Lower leg skin (tissue), 4 donors: ENCODE data around the gene MPRIP. TPM values are rescaled to one million over a fixed set of nuclear protein-coding genes. Genes with fewer than 3 reads are reported as not detected.

Experiments
- DNase-seq, 2 donors: peaks; one replicate each; pipeline ENCODE4 v3.0.0-alpha.2; 2019; ENCODE audit warnings: low spot score in 2 of 2
- H3K4me3 ChIP-seq: fragments of 200-600 bp; sonication (generic); 2 replicates; pipeline ENCODE4 v1.5.1; 2017; ENCODE audit warnings: mild to moderate bottlenecking, low read depth; ENCODE audit not compliant: poor library complexity, severe bottlenecking
- POLR2A ChIP-seq, 2 donors: fragments of 450-650 bp; IDR thresholded peaks; one replicate each; pipeline ENCODE4 v1.6.1; 2016 to 2017; ENCODE audit warnings: antibody characterized with exemption in 2 of 2, mild to moderate bottlenecking in 1 of 2, moderate library complexity in 1 of 2
- WGBS, 2 donors: methylation state at CpG; one replicate each; pipeline ENCODE4 v1.1.5; 2018; 5-methylcytosine and 5-hydroxymethylcytosine counted together
- intact Hi-C: fragments of 100-400 bp; cut with DNase I; formaldehyde crosslinking; loops from one replicate; pipeline ENCODE4 v1.15.0; 2023; ENCODE audit warnings: low total_unique reads
- total RNA-seq, 4 donors: library from RNA; depleted of rRNA; stranded (reverse); fragments of >200 nt; gene quantifications; one replicate each; pipeline ENCODE4 v1.1.0, GENCODE V29; 2016
- TF ChIP-seq, protein P1 (sequence below), 3 donors: fragments of 450-650 bp; IDR thresholded peaks; one replicate each; pipeline ENCODE4 v1.5.1; 2016; ENCODE audit warnings: antibody characterized with exemption in 3 of 3, mild to moderate bottlenecking in 3 of 3, moderate library complexity in 2 of 3

The MPRIP gene
- total RNA-seq, 4 donors from 2014 or later: 128 to 217 (median 141) TPM

DNA sequence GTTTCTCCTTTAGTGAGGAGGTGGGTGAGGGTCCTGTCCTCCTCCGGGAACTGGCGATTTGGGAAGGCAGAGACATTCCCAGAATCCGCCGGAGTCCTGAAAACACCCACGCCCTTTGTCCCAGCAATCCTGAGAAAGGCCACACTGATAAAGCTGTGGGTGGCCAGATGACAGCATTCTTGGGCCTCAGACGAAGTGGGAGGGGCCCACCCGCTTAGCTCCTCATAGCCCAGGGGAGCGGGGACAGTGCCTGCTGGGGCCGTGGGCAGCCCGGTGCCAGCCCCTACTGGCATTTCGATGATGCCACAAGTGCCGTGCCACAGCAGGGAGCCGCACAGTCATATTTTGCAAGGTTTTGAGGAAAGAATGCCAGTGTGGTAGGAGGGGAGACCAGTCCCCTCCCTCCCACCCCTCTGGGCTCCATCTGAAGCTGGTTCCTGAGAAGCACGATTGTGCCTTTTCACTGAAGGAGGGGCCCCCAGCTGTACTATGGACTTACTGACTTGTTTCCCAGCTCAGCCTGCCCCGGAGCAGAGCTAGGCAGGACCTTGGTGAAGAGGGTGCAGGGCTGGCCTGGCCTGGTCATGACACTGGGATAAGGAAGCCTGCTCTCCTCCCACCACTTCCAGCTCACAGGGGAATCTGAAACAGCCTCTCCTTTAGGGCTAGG lies 20.9 kb upstream of the MPRIP start:
- intact Hi-C loops: no loop called here
- no peak overlapping the region for H3K4me3 ChIP-seq
- TF ChIP-seq, protein P1, sequence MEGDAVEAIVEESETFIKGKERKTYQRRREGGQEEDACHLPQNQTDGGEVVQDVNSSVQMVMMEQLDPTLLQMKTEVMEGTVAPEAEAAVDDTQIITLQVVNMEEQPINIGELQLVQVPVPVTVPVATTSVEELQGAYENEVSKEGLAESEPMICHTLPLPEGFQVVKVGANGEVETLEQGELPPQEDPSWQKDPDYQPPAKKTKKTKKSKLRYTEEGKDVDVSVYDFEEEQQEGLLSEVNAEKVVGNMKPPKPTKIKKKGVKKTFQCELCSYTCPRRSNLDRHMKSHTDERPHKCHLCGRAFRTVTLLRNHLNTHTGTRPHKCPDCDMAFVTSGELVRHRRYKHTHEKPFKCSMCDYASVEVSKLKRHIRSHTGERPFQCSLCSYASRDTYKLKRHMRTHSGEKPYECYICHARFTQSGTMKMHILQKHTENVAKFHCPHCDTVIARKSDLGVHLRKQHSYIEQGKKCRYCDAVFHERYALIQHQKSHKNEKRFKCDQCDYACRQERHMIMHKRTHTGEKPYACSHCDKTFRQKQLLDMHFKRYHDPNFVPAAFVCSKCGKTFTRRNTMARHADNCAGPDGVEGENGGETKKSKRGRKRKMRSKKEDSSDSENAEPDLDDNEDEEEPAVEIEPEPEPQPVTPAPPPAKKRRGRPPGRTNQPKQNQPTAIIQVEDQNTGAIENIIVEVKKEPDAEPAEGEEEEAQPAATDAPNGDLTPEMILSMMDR (IDR thresholded peaks at IDR 0.05): no peak
- no peak for TF ChIP-seq POLR2A (IDR thresholded peaks at IDR 0.05)
- no peak for DNase-seq
- WGBS, 2 donors: 38 to 63% methylated on average over 11 to 15 of the region's 15 CpGs

DNA sequence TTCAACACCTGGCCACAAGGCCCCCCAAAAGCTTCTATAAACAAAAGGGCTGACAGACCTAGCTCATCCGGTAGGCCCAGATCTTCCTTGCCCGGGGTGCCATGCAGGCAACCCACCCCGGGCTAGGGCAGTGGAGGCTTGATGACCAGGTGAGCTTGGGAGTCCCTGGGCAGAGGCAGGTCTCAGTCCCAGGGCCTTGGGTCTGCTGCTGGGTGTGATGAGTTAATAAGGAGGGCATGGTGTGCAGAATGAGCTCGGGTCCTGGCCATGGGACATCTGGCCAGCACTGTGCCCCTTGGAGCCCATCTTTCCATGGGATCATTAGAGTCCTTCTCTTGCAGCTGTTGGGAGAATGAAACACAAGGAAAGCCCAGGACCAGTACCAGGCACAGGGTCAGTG lies 20.2 kb upstream of the MPRIP start:
- no peak for TF ChIP-seq POLR2A (IDR thresholded peaks at IDR 0.05)
- TF ChIP-seq, protein P1 (IDR thresholded peaks at IDR 0.05): no peak
- intact Hi-C loops: no loop called here
- WGBS, 2 donors: 96 to 98% methylated on average over 4 of the region's 4 CpGs
- no peak overlapping the region for H3K4me3 ChIP-seq
- no peak for DNase-seq

DNA sequence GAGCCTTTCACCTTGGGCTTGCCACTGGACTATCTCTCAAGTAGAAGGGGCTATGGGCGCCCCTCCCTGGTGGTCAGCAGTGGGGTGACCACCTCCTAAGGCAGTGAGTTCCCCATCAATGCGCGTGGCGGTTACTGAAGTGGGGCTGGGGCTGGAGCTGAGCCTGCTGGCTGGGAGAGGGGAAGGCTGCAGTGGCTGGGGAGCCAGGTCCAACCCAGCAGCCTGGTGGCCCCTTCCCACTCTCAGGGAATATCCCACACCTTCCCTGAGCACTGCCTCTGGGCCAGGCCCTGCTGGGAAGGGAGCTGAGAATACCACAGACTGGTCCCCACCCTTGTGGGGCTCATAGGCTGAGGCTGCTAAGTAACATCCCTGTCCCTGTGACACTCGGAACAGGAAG lies 19.8 kb upstream of the MPRIP start:
- no peak overlapping the region for H3K4me3 ChIP-seq
- DNase-seq: no peak
- intact Hi-C loops: no loop called here
- WGBS, 2 donors: 86 to 93% methylated on average over 5 of the region's 5 CpGs
- TF ChIP-seq, protein P1 (IDR thresholded peaks at IDR 0.05): no peak
- no peak for TF ChIP-seq POLR2A (IDR thresholded peaks at IDR 0.05)

DNA sequence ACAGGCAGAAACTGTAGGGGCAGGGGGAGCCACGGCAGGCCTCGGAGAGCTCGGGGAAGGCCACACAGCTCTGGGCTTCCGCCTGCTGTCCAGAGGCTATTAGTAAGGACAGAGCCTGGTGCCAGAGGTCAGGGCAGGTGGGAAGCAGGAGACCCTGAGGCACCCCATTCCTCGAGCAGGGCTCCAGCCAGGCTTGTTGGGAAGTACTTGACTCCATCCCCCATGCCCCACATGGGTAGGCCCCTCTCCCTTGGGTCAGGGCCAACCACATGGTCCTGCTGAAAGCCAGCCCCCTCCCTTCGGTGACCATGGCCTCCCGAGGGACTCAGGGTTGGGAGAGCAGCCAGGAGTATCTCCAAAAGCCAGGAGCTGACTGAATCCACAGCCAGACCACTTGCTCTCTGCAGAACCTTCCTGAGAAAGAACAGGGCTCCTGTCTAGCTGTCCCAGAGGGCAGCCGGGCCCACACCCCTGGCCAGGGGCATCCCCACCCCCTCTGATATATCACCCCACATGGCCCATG lies 17.4 kb upstream of the MPRIP start:
- 60 to 76% methylated on average over 4 to 8 of the region's 8 CpGs for WGBS, 2 donors
- DNase-seq: no peak
- no peak overlapping the region for H3K4me3 ChIP-seq
- no peak for TF ChIP-seq POLR2A (IDR thresholded peaks at IDR 0.05)
- TF ChIP-seq, protein P1 (IDR thresholded peaks at IDR 0.05): no peak
- intact Hi-C loops: no loop called here

DNA sequence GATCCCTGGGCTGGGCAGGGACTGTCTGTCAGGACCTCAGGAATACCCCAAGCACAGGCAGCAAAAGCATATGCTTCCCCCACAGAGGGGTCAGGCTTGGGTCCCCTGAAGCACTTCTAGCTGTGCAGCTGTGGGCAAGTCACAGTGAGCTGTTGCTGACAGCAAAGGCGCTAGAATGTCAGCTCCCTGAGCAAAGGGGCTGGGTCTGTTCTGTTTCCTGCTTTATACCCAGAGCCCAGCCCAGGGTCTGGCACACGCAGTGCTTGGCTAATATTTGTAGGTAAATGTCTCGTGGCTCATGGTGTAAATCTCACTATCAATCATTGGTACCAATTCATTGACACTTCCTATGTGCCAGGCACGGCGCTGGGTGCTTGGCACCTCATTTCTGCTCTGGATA lies 16.6 kb upstream of the MPRIP start:
- TF ChIP-seq, protein P1 (IDR thresholded peaks at IDR 0.05): no peak
- TF ChIP-seq POLR2A (IDR thresholded peaks at IDR 0.05): no peak
- H3K4me3 ChIP-seq: no peak overlapping the region
- DNase-seq: no peak
- intact Hi-C loops: no loop called here
- WGBS, 2 donors: 70 to 78% methylated on average over 5 of the region's 5 CpGs

DNA sequence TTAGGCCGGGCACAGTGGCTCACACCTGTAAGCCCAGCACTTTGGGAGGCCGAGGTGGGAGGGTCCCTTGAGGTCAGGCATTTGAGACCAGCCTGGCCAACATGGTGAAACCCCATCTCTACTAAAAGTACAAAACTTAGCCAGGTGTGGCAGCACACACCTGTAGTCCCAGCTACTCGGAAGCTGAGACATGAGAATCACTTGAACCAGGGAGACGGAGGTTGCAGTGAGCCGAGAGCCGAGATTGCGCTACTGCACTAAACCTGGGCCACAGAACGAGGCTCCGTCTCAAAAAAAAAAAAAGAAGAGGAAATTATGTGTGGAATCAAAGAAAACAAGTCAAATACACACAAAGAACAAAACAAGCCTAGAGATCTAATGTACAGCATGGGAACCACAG lies 16.1 kb upstream of the MPRIP start:
- intact Hi-C loops: no loop called here
- DNase-seq: no peak
- no peak overlapping the region for H3K4me3 ChIP-seq
- 83 to 93% methylated on average over 9 of the region's 9 CpGs for WGBS, 2 donors
- TF ChIP-seq, protein P1 (IDR thresholded peaks at IDR 0.05): no peak
- no peak for TF ChIP-seq POLR2A (IDR thresholded peaks at IDR 0.05)
